Hematopoietic multipotent progenitor cell treated with erythropoietin and hydrocortisone succinate and interleukin-3 and kit ligand, for 17 days (in vitro differentiated cells): Measurements from ENCODE around the gene CYB5R3.

Experiments
- DNase-seq: peaks from one replicate; pipeline ENCODE4 v3.0.0-alpha.2; 2015; ENCODE audit warnings: low spot score

Gene CYB5R3

DNA sequence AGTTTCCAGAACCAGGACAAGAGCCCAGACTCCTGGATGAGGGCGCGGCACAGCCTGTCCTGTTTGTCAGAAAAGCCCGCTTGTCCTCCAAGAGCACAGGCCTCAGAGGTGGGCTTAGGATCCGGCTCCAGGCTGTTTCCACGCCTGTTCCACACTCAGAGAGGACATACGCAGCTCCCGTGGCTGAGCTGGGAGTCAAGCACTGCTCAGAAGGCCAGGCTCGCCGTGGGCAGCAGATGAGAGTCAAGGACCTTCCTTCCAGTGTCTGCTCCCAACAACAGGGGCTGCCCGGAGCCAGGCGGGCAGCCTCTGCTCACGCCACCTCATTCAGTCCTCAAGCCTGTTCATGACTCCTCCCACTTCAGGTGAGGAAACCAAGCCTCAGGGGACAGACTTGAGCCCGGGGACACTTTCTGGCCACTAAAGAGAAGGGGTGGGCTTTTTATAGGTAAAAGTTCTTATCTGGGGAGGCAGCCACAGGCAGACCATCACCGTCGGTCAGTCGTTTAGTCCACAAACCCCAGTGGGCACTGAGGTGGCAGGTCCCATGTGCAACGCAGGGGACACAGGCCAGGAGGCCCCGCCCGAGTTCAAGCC is 3.8 kb downstream of the CYB5R3 start:
- no peak for DNase-seq

DNA sequence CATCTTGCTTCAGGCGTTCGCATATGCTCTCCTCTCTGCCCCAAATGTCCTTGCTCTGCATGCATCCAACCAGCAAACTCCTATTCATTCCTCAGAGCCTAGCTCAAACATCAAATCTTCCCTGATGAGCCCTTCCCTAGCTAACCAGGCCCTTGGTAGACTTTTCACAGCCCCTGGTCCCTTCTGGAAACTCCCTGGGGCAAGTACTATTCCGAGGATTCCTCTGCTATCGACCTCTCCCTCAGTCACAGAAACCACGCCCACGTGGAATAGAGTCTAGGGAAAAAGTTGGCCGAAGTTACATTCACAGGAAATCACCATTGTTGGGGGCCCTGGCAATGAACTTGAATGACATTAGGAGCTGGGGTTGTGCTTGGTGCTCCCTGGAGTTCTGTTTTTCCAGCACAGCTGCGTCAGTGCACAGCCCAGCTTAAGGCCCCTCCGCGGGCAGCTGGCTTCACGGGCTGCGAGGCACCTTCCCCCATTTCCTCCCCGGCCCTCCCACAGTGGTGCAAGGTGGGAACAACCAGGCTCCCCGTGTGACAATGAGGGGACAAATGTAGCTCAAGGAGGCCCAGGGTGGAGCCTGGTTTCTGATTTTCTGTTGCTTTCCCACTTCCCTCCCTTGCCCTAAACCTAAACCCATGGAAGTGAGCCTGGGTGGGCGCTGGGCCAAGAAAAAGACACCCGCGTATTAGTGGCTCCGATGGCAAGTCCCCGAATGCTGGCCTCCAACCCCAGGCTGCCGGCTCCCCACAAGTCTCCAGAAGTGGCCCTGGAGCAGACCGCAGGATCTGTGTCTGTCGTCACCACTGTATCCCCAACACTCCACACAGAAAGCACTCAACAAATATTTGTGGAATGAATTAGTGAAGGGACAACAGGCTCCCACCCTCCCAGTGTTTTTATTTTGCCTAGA is 4.5 kb downstream of the CYB5R3 start:
- DNase-seq, result peak; percentile 25

GRCh38 chr22:42643634-42644421 is 5.4 kb downstream of the CYB5R3 start:
- DNase-seq, result no peak

DNA sequence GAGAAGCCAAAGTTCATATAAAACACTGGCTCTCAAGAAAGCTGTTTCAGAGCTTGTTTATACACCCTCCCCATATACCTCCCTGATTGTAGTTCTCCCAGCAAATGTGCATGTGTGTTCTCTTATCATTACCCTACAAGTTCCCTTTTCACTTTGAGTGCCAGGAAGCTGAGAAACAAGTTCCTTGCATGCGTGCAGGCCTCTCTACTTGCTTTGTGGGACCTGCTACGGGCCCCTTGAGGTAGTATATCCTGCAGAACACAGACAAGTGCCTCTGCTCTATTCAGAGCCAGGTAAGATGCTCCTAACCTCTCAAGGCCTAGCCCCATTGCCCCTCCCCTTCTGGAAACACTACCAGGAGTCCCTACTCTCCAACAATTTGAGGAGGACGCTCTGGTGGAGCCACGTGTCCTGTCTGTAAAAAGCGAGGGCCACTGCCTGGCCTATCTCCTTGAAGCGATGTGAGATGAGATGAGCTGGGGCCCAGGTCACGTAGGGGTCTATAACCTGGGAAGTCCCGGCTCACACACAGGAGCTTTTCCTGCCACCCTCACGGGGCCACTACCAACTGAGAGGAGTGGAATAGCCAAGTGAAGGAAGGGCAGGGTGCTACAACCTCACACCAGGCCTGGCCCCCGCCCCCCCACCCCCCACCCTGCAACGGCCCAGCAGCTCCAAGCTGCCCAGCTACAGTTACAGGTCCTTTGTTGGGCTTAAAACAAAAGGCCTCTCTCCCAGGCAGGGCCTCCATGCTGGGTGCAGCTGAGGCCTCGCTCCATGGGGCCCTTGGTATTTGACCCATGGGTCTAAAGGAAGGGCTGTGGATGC is 6.2 kb downstream of the CYB5R3 start:
- DNase-seq, result peak; percentile 53

- DNase-seq, result no peak
These were observed 7.3 kb downstream of the CYB5R3 start for GRCh38 chr22:42641801-42642413.

- DNase-seq, result no peak
These were observed 9.5 kb downstream of the CYB5R3 start for GRCh38 chr22:42639541-42640241.

DNA sequence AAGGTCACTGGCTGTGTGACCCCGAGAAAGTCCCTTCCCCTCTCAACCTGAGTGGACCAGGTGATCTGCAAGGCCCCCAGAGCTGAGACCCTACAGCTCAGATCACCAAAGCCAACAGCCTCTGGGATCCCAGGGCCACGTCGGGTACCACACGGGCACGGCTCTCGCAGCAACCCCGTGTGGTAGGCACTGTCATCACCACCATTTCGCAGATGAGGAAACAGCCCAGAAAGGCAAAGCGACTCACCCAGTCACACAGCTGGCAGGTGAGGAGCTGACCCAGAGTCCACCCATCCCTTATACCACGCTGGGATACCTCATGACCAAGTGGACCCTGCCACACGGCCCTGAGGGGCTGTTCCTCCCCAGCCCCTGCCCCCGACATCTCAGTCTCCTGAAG is 11.6 kb downstream of the CYB5R3 start:
- no peak for DNase-seq

DNA sequence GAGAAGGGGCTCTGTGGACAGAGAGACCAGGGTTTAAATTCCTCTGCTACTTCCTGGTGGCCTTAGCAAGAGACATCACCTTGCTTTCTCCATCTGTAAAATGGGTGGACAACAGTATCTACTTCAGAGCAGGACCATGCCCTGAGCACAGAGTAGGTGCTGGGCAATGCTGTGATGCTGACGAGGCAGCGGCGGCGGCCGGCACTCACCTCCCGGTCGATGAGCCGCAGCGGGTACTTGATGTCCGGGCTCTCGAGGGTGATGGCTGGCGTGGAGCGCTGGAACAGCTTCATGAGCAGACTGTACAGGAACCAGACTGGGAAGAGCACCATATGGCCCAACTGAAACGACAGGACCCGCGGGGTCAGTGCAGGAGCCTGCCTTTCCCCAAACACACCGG is 12.7 kb downstream of the CYB5R3 start:
- DNase-seq, result no peak

- peak; percentile 52 for DNase-seq
These were observed 13.7 kb downstream of the CYB5R3 start for GRCh38 chr22:42635531-42635930.

- no peak for DNase-seq
These were observed 16.2 kb downstream of the CYB5R3 start for GRCh38 chr22:42633013-42633412.

DNA sequence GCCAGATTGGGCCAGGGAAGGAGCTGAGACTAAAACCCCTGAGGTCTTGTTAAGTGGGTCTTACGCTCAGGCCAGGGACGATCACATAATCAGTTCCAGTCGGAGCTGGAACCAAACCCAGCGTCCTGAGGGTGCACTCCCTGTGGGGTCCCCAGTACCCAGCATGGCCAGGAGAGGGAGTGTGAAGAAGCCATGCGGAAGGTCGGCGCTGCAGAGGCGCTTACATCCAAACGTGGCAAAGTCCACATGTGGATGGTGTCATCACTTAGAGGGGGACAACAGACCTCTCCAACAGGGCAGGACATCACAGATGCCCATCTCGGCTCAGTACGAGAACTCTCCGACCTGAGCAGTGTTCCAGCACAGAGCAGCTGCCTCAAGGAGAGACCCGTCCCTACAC is 17.1 kb downstream of the CYB5R3 start:
- DNase-seq, result no peak

DNA sequence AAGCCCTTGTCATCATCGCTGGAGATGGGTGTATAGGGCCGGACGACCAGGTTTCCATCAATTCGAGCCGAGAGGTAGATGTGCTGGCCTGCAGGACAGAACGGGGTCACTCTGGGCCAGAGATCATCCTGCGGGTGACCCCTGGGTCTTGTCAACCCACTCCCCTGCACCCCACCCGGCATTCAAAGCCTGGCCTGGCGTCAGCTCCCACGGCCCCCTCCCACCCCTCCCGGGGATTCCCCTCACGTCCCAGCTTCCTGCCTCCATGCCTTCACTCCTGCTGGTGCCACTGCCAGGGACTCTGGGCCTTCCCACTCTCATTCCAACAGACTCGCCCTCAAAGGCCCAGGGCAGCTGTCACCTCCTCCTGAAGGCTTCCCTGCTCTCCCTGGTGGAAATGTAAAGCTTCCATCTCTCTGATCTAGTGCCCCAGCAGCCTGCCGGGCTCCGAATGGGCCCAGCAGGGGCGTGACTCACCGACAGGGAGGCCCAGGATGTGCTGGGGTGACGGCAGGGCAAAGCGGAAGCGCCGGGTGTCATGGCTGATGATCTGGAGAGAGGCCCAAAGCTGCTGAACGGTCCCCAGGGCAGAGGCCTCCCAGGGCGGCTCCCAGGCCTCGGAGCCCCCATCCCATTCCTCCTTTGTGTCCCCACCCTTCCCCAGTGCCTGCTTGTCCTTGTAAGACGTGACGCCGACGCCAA is 18.1 kb downstream of the CYB5R3 start:
- DNase-seq, result no peak

- DNase-seq, result no peak
These were observed 19.0 kb downstream of the CYB5R3 start for GRCh38 chr22:42630211-42630610.

DNA sequence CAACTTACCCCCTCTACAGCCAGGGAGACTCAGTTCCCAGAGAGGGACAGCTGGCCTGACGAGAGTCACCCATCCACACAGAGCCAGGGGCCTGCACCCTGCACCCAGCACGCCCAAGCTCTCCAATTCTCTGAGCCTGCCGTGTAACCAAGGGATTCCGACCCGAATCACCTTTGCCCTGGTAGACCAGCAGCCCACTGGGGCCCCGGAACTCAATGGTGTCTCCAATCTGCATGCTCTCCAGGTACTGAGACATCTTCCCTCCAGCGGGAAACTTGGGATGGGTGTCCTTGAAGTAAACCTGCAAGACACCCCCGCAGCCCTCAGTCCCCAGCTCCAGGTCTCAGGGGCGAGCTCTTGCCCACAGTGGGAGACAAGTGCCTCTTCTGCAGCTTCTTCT is 21.2 kb downstream of the CYB5R3 start:
- no peak for DNase-seq

DNA sequence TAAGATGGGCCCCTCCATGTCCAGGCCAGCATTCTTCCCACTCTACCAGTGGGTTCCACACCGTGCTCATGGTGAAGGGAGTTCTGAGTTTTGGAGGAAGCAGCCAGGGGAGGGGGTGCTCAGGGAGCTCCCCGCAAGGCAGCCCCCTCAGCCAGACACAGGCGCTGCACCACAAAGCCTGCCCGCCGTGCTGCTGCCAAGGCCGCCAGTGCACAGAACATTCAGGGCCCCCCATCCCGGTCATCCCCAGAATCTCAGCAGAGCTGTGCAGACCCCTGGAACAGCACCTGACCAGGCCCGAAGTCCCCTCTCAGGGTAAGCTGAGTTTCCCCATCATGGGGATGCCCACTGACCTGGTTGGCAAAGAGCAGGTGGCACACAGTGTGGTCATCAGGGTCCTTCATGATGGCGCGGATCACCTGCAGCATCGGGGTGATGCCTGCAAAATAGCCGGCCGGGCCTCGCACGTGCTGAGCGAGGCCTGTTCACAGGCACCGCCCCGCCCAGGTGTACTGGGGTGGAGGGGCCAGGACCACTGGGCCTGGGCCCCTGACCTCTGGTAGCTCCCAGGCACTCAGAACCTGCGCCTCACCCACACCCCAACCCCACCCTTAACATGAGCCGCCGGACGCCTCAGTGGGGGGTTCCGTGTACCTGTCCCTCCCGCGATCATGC is 22.1 kb downstream of the CYB5R3 start:
- no peak for DNase-seq

DNA sequence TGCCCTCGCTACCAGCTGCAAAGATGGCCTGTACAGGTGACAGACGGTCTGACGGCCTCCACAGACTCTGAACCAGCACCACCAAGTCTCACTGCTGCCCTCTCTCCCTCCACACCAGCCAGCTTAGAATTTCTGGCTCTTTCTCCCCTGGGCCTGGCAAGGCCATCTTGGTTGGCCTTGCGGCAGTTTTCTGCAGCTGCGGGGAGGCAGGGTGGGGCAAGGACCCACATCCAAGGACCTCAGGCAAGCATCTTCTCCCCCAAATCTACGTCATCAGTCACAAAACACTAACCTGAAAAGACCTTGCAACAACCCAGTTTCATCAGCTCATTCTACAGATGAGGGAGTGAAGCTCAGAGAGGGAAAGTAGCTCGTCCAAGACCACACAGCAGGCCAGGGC is 22.8 kb downstream of the CYB5R3 start:
- DNase-seq, result no peak

- no peak for DNase-seq
These were observed 23.8 kb downstream of the CYB5R3 start for GRCh38 chr22:42625416-42625815.

- DNase-seq, result no peak
These were observed 24.6 kb downstream of the CYB5R3 start for GRCh38 chr22:42624551-42625106.

DNA sequence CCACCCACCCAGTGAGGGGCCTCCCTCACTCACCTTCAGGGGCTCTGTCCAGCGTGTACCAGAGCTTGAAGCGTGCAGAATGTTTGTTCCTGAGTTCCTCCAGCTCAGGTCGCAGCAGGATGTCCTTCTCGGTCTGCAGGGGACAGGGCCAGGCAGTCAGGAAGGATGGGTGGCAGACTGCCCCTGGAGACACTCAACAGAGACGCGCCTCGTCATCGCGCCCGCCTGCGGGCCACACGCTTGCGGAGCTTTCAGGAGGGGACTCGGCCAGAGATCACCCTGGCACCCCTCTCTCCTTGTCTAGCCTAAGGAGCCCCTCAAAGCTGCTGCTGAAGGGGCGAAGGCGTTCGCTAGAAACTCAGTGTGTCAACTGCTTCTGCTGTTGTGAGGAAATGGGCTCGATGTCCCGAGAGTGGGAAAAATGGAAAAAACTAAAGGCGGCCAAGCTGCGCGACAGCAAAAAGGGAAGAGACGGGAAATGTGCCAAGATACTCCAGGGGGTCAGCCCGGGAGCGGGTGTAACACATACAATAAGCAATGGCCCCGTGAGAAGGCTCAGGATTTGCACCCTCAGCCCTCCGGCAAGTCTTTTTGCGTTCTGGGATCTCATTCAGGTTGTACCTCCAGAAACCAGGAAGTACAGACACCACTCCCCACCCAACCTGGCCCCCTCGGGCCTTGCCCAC is 25.3 kb downstream of the CYB5R3 start:
- DNase-seq, result no peak
